SK-N-SH treated with all-trans-retinoic acid at 6 μM for 48 hours (cell line): ENCODE measurements around the gene CLEC18C.
"Not testable (repeated sequence)": the region's sequence is repeated elsewhere in the genome, so short reads cannot be mapped to it uniquely, and the experiment has no call there.

Experiments used
- PPARA ChIP-seq: fragments of 250-450 bp; sonication (Bioruptor Pico); IDR thresholded peaks from 2 replicates; pipeline ENCODE4 v1.5.0; 2020; ENCODE audit warnings: mild to moderate bottlenecking, borderline replicate concordance
- ZNF8 ChIP-seq: fragments of 450-650 bp; formaldehyde crosslinking; IDR thresholded peaks from 2 replicates; pipeline ENCODE4 v1.5.0; 2020; ENCODE audit warnings: mild to moderate bottlenecking, moderate library complexity

DNA sequence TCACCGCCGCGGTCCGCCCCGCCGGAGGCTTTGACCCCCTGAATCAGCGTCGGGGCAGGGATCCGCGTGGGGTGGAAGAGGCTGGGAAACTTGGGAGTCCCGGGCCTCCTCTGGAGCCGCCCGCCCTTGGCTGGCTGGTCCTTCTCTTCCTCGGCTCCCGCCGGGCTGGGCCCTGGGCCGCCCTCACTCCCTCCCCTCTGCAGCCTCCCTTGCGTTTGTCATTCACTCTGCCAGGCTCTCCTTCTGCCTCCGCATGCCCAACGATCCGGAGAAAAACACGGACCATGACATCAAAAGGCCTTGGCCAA, 15.0 kb downstream of the CLEC18C start:
- not testable (repeated sequence) for TF ChIP-seq ZNF8, PPARA (CRISPR knock-in tag)
